ENCODE measurements around the gene C16orf78. TPM values are rescaled to one million over a fixed set of nuclear protein-coding genes. Genes with fewer than 3 reads are reported as not detected.
A peak's percentile ranks its signal among the peaks of the same experiment; 100 is the strongest.

Gene C16orf78
- total RNA-seq = not detected

- no peak for DNase-seq
Measured at GRCh38 chr16:49373504-49373903, at the start of gene C16orf78. Gene C16orf78, plus strand, starts transcription at chr16:49373804. Its CDS starts 136 bp downstream, at chr16:49373940.

- no peak for DNase-seq
Measured at GRCh38 chr16:49324703-49325102, 48.9 kb upstream of the C16orf78 start.

- DNase-seq = no peak
Measured at GRCh38 chr16:49327466-49327865, 46.1 kb upstream of the C16orf78 start.

- DNase-seq = no peak
Measured at GRCh38 chr16:49328325-49328724, 45.3 kb upstream of the C16orf78 start.

- DNase-seq = no peak
Measured at GRCh38 chr16:49330562-49331201, 42.9 kb upstream of the C16orf78 start.

GRCh38 chr16:49332589-49333258 is 40.9 kb upstream of the C16orf78 start:
- no peak for DNase-seq

- no peak for DNase-seq
Measured at GRCh38 chr16:49333259-49333597, 40.4 kb upstream of the C16orf78 start.

- DNase-seq = no peak
Measured at GRCh38 chr16:49335828-49336227, 37.8 kb upstream of the C16orf78 start.

GRCh38 chr16:49336581-49336980 is 37.0 kb upstream of the C16orf78 start:
- no peak for DNase-seq

- no peak for DNase-seq
Measured at GRCh38 chr16:49337814-49338350, 35.7 kb upstream of the C16orf78 start.

GRCh38 chr16:49338611-49339265 is 34.9 kb upstream of the C16orf78 start:
- no peak for DNase-seq

- no peak for DNase-seq
Measured at GRCh38 chr16:49340466-49340865, 33.1 kb upstream of the C16orf78 start.

GRCh38 chr16:49341706-49342105 is 31.9 kb upstream of the C16orf78 start:
- no peak for DNase-seq

GRCh38 chr16:49342336-49343265 is 31.0 kb upstream of the C16orf78 start:
- no peak for DNase-seq

GRCh38 chr16:49343291-49343690 is 30.3 kb upstream of the C16orf78 start:
- DNase-seq = no peak

- no peak for DNase-seq
Measured at GRCh38 chr16:49344401-49344800, 29.2 kb upstream of the C16orf78 start.

GRCh38 chr16:49345829-49346228 is 27.8 kb upstream of the C16orf78 start:
- peak; percentile 30 for DNase-seq

GRCh38 chr16:49346459-49346858 is 27.1 kb upstream of the C16orf78 start:
- no peak for DNase-seq

GRCh38 chr16:49347476-49347875 is 26.1 kb upstream of the C16orf78 start:
- DNase-seq = no peak

- no peak for DNase-seq
Measured at GRCh38 chr16:49348408-49349176, 25.0 kb upstream of the C16orf78 start.

- DNase-seq = no peak
Measured at GRCh38 chr16:49349446-49350168, 24.0 kb upstream of the C16orf78 start.

All from tongue (tissue), 2 donors.